ENCODE results near the gene TAF5L. TPM values are rescaled to one million over a fixed set of nuclear protein-coding genes. Genes with fewer than 3 reads are reported as not detected.

Gene TAF5L
- total RNA-seq, 1 donor from 2014 or later, result 25.3 TPM

- no peaks in the 10 kb centered on the region for H3K36me3 Mint-ChIP-seq (ENCODE audit: low read depth, unreplicated experiment)
- TF ChIP-seq CTCF (IDR thresholded peaks at IDR 0.05; ENCODE audit: unreplicated experiment), result no peak
- no peak overlapping the region for H3K4me3 Mint-ChIP-seq (ENCODE audit: unreplicated experiment)
- DNase-seq (ENCODE audit: low spot score), result no peak
- H3K4me1 Mint-ChIP-seq (ENCODE audit: unreplicated experiment), result no peaks in the 10 kb centered on the region
- H3K27ac Mint-ChIP-seq (ENCODE audit: unreplicated experiment), result no peak overlapping the region
- H3K27me3 Mint-ChIP-seq (ENCODE audit: unreplicated experiment), result no peaks in the 10 kb centered on the region
- no peaks in the 10 kb centered on the region for H3K9me3 Mint-ChIP-seq (ENCODE audit: unreplicated experiment)
Observed at GRCh38 chr1:229572286-229572685, 53.6 kb downstream of the TAF5L start.

GRCh38 chr1:229570891-229571516 lies 54.9 kb downstream of the TAF5L start:
- Mint-ChIP-seq H3K9me3 (ENCODE audit: unreplicated experiment) (no peaks in the 10 kb centered on the region), H3K27ac (ENCODE audit: unreplicated experiment) (no peak overlapping the region), H3K4me1 (ENCODE audit: unreplicated experiment) (no peaks in the 10 kb centered on the region), H3K36me3 (ENCODE audit: low read depth, unreplicated experiment) (no peaks in the 10 kb centered on the region), H3K4me3 (ENCODE audit: unreplicated experiment) (no peak overlapping the region), H3K27me3 (ENCODE audit: unreplicated experiment) (no peaks in the 10 kb centered on the region)
- no peak for DNase-seq (ENCODE audit: low spot score)
- no peak for TF ChIP-seq CTCF (IDR thresholded peaks at IDR 0.05; ENCODE audit: unreplicated experiment)

- no peak for DNase-seq (ENCODE audit: low spot score)
- Mint-ChIP-seq H3K27ac (ENCODE audit: unreplicated experiment) (no peak overlapping the region), H3K9me3 (ENCODE audit: unreplicated experiment) (no peaks in the 10 kb centered on the region), H3K27me3 (ENCODE audit: unreplicated experiment) (no peaks in the 10 kb centered on the region), H3K4me1 (ENCODE audit: unreplicated experiment) (no peaks in the 10 kb centered on the region), H3K36me3 (ENCODE audit: low read depth, unreplicated experiment) (no peaks in the 10 kb centered on the region), H3K4me3 (ENCODE audit: unreplicated experiment) (no peak overlapping the region)
- no peak for TF ChIP-seq CTCF (IDR thresholded peaks at IDR 0.05; ENCODE audit: unreplicated experiment)
Observed at GRCh38 chr1:229570305-229570704, 55.6 kb downstream of the TAF5L start.

- Mint-ChIP-seq H3K27ac (ENCODE audit: unreplicated experiment) (no peak overlapping the region), H3K4me3 (ENCODE audit: unreplicated experiment) (no peak overlapping the region), H3K36me3 (ENCODE audit: low read depth, unreplicated experiment) (no peaks in the 10 kb centered on the region), H3K27me3 (ENCODE audit: unreplicated experiment) (no peaks in the 10 kb centered on the region), H3K4me1 (ENCODE audit: unreplicated experiment) (no peaks in the 10 kb centered on the region), H3K9me3 (ENCODE audit: unreplicated experiment) (no peaks in the 10 kb centered on the region)
- no peak for TF ChIP-seq CTCF (IDR thresholded peaks at IDR 0.05; ENCODE audit: unreplicated experiment)
- no peak for DNase-seq (ENCODE audit: low spot score)
Observed at GRCh38 chr1:229567109-229567868, 58.6 kb downstream of the TAF5L start.

- Mint-ChIP-seq H3K9me3 (ENCODE audit: unreplicated experiment) (no peaks in the 10 kb centered on the region), H3K27me3 (ENCODE audit: unreplicated experiment) (peaks cover 2% of the 10 kb centered on the region), H3K36me3 (ENCODE audit: low read depth, unreplicated experiment) (no peaks in the 10 kb centered on the region), H3K4me3 (ENCODE audit: unreplicated experiment) (no peak overlapping the region), H3K27ac (ENCODE audit: unreplicated experiment) (no peak overlapping the region), H3K4me1 (ENCODE audit: unreplicated experiment) (peaks cover 8% of the 10 kb centered on the region)
- no peak for TF ChIP-seq CTCF (IDR thresholded peaks at IDR 0.05; ENCODE audit: unreplicated experiment)
- no peak for DNase-seq (ENCODE audit: low spot score)
Observed at GRCh38 chr1:229563701-229564100, 62.2 kb downstream of the TAF5L start.
